VCaP (cell line): ENCODE results near the gene BMP5.

ENCODE experiments used
- H3K27ac ChIP-seq: fragments of 450-650 bp; 2 replicates; pipeline ENCODE4 v1.5.1; 2017
- CTCF ChIP-seq: fragments of 450-650 bp; conservative IDR thresholded peaks from 2 replicates; pipeline ENCODE4 v1.5.1; 2017; ENCODE audit warnings: mild to moderate bottlenecking, moderate library complexity

BMP5 gene

GRCh38 chr6:55902796-55903195 lies 27.4 kb upstream of the BMP5 start:
- no peak overlapping the region for H3K27ac ChIP-seq
- TF ChIP-seq CTCF: no peak

GRCh38 chr6:55901765-55902270 lies 26.4 kb upstream of the BMP5 start:
- no peak overlapping the region for H3K27ac ChIP-seq
- no peak for TF ChIP-seq CTCF

GRCh38 chr6:55898342-55898741 lies 23.0 kb upstream of the BMP5 start:
- H3K27ac ChIP-seq: no peak overlapping the region
- no peak for TF ChIP-seq CTCF

GRCh38 chr6:55897346-55897745 lies 22.0 kb upstream of the BMP5 start:
- H3K27ac ChIP-seq: no peak overlapping the region
- TF ChIP-seq CTCF: no peak

- peak overlapping the region; percentile 59 for H3K27ac ChIP-seq
- TF ChIP-seq CTCF: no peak
Measured at GRCh38 chr6:55895972-55896730, 20.8 kb upstream of the BMP5 start.

GRCh38 chr6:55892749-55893357 lies 17.5 kb upstream of the BMP5 start:
- no peak overlapping the region for H3K27ac ChIP-seq
- no peak for TF ChIP-seq CTCF

- no peak overlapping the region for H3K27ac ChIP-seq
- no peak for TF ChIP-seq CTCF
Measured at GRCh38 chr6:55888917-55889316, 13.5 kb upstream of the BMP5 start.
